Measurements from ENCODE around the gene NGFR. TPM values are rescaled to one million over a fixed set of nuclear protein-coding genes. Genes with fewer than 3 reads are reported as not detected.

NGFR gene
- total RNA-seq, 1 donor from 2014 or later = 6.5 TPM

- no peak for ATAC-seq
Observed at GRCh38 chr17:49469831-49470810, 25.0 kb upstream of the NGFR start.

GRCh38 chr17:49471089-49471683 lies 23.9 kb upstream of the NGFR start:
- ATAC-seq = no peak

GRCh38 chr17:49471769-49472168 lies 23.3 kb upstream of the NGFR start:
- ATAC-seq = no peak

GRCh38 chr17:49472527-49472926 lies 22.6 kb upstream of the NGFR start:
- ATAC-seq = no peak

- no peak for ATAC-seq
Observed at GRCh38 chr17:49473900-49474751, 21.0 kb upstream of the NGFR start.

- ATAC-seq = no peak
Observed at GRCh38 chr17:49477709-49478108, 17.4 kb upstream of the NGFR start.

- ATAC-seq = no peak
Observed at GRCh38 chr17:49480836-49481615, 14.1 kb upstream of the NGFR start.

- ATAC-seq = peak; percentile 10
Observed at GRCh38 chr17:49482144-49482817, 12.8 kb upstream of the NGFR start.

GRCh38 chr17:49483599-49484509 lies 11.2 kb upstream of the NGFR start:
- ATAC-seq = no peak

- ATAC-seq = no peak
Observed at GRCh38 chr17:49484588-49484987, 10.5 kb upstream of the NGFR start.

- ATAC-seq = no peak
Observed at GRCh38 chr17:49486012-49486641, 9.0 kb upstream of the NGFR start.

- ATAC-seq = no peak
Observed at GRCh38 chr17:49487183-49487582, 7.9 kb upstream of the NGFR start.

GRCh38 chr17:49488612-49489011 lies 6.5 kb upstream of the NGFR start:
- no peak for ATAC-seq

GRCh38 chr17:49489348-49489747 lies 5.7 kb upstream of the NGFR start:
- no peak for ATAC-seq

- ATAC-seq = no peak
Observed at GRCh38 chr17:49490276-49490675, 4.8 kb upstream of the NGFR start.

- ATAC-seq = no peak
Observed at GRCh38 chr17:49491192-49491769, 3.8 kb upstream of the NGFR start.

- ATAC-seq = no peak
Observed at GRCh38 chr17:49494399-49494985, 601 bp upstream of the NGFR start.

GRCh38 chr17:49495842-49496182 lies 719 bp downstream of the NGFR start:
- ATAC-seq = no peak

- ATAC-seq = peak; percentile 75
Observed at GRCh38 chr17:49496183-49496866, 1.2 kb downstream of the NGFR start.

All from esophagus mucosa (tissue), 1 donor.